Pons (tissue), 1 donor: ENCODE results near the gene NCAPH2.

Source experiments
- DNase-seq: peaks from one replicate; pipeline ENCODE4 v3.0.0-alpha.2; 2016; ENCODE audit warnings: low spot score

Gene NCAPH2

GRCh38 chr22:50548921-50549790 is 41.1 kb downstream of the NCAPH2 start:
- DNase-seq: no peak

GRCh38 chr22:50550395-50550794 is 42.4 kb downstream of the NCAPH2 start:
- DNase-seq: no peak

DNA sequence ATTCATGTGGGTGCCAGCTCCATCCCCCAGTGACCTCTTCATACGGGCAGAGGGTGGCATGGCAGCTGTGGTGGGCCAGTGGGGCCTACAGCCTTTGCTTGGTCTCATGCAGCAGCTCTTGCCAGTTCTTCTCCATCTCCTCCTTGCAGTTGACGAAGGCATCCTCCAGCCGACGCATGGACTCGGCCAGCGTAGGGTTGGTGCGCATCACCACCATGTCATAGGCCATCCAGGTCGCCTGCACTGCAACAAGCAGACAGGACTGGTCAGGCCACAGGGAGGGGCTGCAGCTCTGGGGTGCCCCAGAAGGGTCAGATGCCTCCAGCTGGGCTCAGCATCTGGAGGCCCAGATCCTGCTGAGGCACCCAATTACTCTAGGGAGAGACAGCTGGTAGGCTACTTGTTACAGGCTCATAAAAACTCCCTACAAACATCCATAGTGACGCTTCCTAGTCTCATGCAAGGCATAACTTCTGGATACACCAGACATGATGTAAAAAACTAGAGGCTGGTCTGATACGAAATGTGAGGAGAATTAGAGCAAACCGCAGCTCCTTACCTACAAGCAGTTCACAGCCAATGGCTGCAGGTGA is 43.2 kb downstream of the NCAPH2 start:
- no peak for DNase-seq

DNA sequence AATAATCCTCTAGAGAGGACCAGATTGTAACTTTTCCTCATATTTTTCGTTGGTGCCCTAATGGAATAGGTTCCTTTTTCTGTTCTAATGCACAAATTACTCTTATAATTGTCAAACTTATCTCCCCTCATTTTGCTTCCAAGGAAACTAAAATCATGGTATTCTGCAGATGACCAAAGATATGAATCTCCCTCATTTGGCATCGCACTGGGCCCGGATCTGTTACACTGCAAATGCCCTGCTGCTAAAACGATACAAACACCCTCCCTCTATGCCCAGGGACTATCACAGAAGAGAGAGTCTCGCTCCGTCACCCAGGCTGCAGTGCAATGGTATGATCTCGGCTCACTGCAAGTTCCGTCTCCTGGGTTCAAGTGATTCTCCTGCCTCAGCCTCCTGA is 45.3 kb downstream of the NCAPH2 start:
- DNase-seq: no peak

- DNase-seq: no peak
Measured at GRCh38 chr22:50556703-50557102, 48.7 kb downstream of the NCAPH2 start.

- no peak for DNase-seq
Measured at GRCh38 chr22:50560034-50560433, 52.0 kb downstream of the NCAPH2 start.

GRCh38 chr22:50561401-50562358 is 53.7 kb downstream of the NCAPH2 start:
- no peak for DNase-seq

GRCh38 chr22:50562523-50563412 is 54.7 kb downstream of the NCAPH2 start, which contains the start of gene SYCE3:
Gene SYCE3 (minus strand): TSS chr22:50562919. CDS start chr22:50556405, 6,514 bp downstream.
- DNase-seq: peak; percentile 95

- peak; percentile 30 for DNase-seq
Measured at GRCh38 chr22:50563413-50564160, 55.6 kb downstream of the NCAPH2 start.

GRCh38 chr22:50564289-50564688 is 56.3 kb downstream of the NCAPH2 start:
- DNase-seq: no peak

DNA sequence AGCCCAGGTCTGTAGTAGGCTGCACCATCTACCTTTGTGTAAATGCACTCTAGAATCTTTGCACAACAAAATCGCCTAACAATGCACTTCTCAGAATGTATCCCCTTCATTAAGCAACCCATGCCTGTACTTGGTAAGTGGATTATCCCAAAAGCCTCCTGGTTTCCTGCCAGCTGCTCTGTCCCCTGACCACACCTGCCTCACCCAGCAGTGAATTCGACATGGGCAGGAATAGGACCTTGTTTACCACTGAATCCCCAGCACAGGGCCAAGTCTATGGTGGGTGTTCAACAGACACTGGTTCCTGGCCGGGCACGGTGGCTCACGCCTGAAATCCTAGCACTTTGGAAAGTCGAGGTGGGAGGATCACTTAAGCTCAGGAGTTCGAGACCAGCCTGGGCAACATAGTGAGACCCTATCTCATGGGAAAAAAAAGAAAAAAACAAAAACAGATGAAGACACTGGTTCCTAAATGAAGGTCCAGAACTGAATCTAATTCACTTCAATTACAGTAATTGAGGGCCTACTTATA is 59.8 kb downstream of the NCAPH2 start:
- no peak for DNase-seq

DNA sequence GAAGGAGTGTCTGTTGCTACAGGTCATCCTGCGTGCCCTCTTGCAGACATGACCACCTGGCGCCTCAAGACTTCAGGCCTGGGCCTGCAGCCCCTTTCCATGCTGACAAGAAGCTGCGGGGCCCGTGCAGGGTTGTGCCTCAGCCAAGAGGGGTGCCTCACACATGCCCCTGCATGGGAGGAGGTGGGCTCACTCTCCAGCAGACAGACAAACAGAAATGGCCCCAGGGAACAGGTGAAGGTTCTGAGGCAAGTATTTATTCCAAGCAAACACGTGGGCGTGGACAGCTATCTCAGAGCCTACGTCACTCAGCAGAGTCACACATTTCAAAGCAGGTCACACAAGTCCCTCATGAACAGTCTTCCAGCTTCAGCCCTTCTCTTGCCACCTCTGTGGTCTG is 60.6 kb downstream of the NCAPH2 start:
- DNase-seq: no peak

GRCh38 chr22:50569041-50569459 is 61.0 kb downstream of the NCAPH2 start:
- no peak for DNase-seq

DNA sequence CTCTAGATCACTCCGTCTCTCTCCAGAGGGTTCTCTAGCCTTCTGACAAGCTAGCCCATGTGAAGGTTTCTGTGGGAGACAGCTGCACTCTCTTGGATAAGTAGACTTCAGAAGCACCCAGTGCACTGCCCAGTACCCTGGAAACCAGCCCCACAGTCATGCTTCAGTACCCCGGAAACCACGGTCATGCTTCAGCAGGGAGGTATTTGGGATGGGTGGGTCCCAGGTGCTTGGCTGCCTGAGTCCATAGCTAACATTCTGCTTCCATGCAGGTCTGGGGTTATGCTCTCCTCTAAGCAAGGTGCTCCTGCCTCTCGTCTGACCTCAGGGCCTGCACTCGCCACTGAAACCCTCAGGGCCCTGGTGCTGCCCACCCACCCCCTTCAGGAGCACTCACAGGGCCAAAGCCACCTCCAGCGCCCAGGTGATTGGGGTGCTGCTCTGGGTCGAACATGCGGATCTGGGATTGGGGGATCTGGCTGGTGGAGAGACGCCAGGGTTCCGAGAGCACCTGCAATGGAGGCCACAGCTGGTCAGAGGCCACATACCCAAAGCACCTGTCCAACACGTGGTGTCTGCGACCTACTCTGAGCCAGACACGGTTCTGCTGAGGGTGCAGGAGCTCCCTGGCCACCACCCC is 62.0 kb downstream of the NCAPH2 start:
- DNase-seq: no peak

DNA sequence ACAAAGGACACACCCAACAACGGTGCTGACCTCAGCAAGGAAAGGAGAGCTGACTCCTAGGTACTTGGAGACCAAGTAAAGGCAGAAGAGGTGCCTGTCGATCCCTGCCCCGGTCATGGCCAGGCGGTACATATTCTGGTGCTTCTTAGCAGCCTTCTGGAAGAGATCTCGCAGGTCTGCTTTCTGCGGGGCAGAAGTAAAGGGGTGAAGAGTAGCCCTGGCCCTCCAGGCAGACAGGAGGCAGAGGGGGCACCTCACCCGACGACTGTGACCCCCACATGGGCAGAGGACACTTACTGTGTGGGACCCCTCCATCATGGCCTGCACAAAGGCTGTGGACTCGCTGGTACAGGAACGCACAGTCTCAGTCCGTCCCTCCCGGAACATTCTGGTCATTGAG is 62.8 kb downstream of the NCAPH2 start:
- no peak for DNase-seq

DNA sequence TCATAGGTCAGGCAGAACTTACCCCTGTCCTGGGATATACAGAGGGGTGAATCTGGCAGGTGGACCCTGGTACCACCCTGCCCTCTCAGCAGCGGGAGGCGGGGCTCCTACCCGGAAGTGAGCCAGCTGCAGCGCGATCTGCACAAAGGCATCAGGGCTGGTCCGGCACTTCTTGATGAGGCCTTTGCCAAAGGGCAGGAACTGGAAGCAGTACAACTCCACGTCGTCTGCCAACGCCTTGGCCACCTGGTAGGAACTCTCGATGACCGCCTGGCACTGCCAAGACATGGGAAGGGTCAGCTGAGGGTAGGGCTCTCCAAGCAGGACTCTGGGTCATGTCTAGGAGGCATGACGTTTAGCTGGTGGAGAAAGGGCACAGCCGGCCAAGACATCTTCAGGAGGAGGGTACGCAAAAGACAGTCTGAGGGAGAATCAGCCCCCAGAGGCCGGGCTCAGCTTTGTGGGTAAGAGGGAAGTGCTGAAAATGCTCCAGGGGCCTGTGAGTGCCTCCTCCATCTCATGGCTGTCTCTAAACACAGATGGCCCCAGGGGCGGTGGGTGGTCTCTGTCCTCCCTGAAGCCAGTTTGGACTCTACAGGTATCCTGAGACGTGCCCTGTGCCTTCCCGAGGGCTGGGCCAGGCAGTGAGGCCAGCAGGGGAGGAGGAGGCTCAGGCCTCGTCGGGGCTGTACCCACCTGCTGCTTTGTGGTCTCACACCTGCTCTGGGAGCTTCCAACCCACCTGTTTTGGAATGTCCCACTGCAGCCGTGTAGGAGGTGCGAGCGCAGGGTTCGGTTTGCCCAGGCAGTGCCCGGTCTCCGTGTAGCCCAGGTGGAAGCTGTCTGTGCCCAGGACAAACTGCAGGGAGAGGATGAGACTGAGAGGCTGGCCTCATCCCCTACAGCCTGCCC is 63.5 kb downstream of the NCAPH2 start:
- DNase-seq: no peak

- DNase-seq: no peak
Measured at GRCh38 chr22:50572965-50573364, 64.9 kb downstream of the NCAPH2 start.

- DNase-seq: no peak
Measured at GRCh38 chr22:50573491-50574382, 65.7 kb downstream of the NCAPH2 start.
